GM23338 (cell line): ENCODE results near the gene EYA3. TPM values are rescaled to one million over a fixed set of nuclear protein-coding genes. Genes with fewer than 3 reads are reported as not detected.

Experiments used
- ATAC-seq: fragments of 200-7000 bp; cut with Tn5 transposase; 3 replicates; pipeline ENCODE4 v1.9.1; 2020
- DNase-seq: peaks from one replicate; pipeline ENCODE4 v3.0.0-alpha.2; 2015; ENCODE audit warnings: low spot score
- H2AFZ ChIP-seq: fragments of 200-600 bp; sonication (generic); 2 replicates; pipeline ENCODE4 v1.8.0; 2016; ENCODE audit warnings: antibody characterized with exemption, mild to moderate bottlenecking, moderate library complexity
- H3F3A ChIP-seq: fragments of 200-600 bp; sonication (generic); replicated peaks from 2 replicates; pipeline ENCODE4 v1.8.0; 2017; ENCODE audit warnings: antibody characterized with exemption, mixed run types, low read depth
- H3K27ac ChIP-seq: fragments of 200-600 bp; sonication (generic); 2 replicates; pipeline ENCODE4 v1.6.1; 2016; ENCODE audit warnings: low read depth
- H3K27me3 ChIP-seq: fragments of 200-600 bp; sonication (generic); 2 replicates; pipeline ENCODE4 v1.8.0; 2016; ENCODE audit warnings: mild to moderate bottlenecking, mixed run types, moderate library complexity; ENCODE audit not compliant: insufficient read depth
- H3K36me3 ChIP-seq: fragments of 200-600 bp; sonication (generic); 2 replicates; pipeline ENCODE4 v1.8.0; 2016; ENCODE audit warnings: mild to moderate bottlenecking; ENCODE audit not compliant: insufficient read depth
- H3K4me1 ChIP-seq: fragments of 200-600 bp; sonication (generic); 2 replicates; pipeline ENCODE4 v1.8.0; 2016; ENCODE audit warnings: mild to moderate bottlenecking, moderate library complexity; ENCODE audit not compliant: insufficient read depth
- H3K4me2 ChIP-seq: fragments of 200-600 bp; sonication (generic); 2 replicates; pipeline ENCODE4 v1.7.1; 2017; ENCODE audit warnings: mixed run types
- H3K4me3 ChIP-seq: fragments of 200-600 bp; sonication (generic); 2 replicates; pipeline ENCODE4 v1.6.1; 2016; ENCODE audit warnings: mixed run types
- H3K79me2 ChIP-seq: fragments of 200-600 bp; sonication (generic); replicated peaks from 2 replicates; pipeline ENCODE4 v1.8.0; 2017; ENCODE audit warnings: mild to moderate bottlenecking; ENCODE audit not compliant: insufficient read depth
- H3K9me2 ChIP-seq: fragments of 200-600 bp; sonication (generic); 2 replicates; pipeline ENCODE4 v1.8.0; 2017; ENCODE audit not compliant: insufficient read depth
- H4K20me1 ChIP-seq: fragments of 200-600 bp; sonication (generic); replicated peaks from 2 replicates; pipeline ENCODE4 v1.8.0; 2017; ENCODE audit warnings: mild to moderate bottlenecking; ENCODE audit not compliant: insufficient read depth
- H3K27ac Mint-ChIP-seq: 2 replicates; pipeline ENCODE4 v1.8.0; 2020; ENCODE audit warnings: inconsistent platforms, mild to moderate bottlenecking, moderate library complexity, mixed read lengths
- H3K27me3 Mint-ChIP-seq: 3 replicates; pipeline ENCODE4 v1.8.0; 2022; ENCODE audit warnings: low read depth, mild to moderate bottlenecking, moderate library complexity, mixed read lengths, inconsistent platforms; ENCODE audit not compliant: insufficient read depth, poor library complexity
- H3K36me3 Mint-ChIP-seq: 3 replicates; pipeline ENCODE4 v1.8.0; 2021; ENCODE audit warnings: low read depth, mild to moderate bottlenecking, inconsistent platforms, moderate library complexity, mixed read lengths
- H3K4me1 Mint-ChIP-seq: 3 replicates; pipeline ENCODE4 v1.8.0; 2020; ENCODE audit warnings: mild to moderate bottlenecking, inconsistent platforms, mixed read lengths
- H3K4me3 Mint-ChIP-seq: 3 replicates; pipeline ENCODE4 v1.8.0; 2021; ENCODE audit warnings: moderate library complexity, mild to moderate bottlenecking, inconsistent platforms, mixed read lengths
- H3K9me3 Mint-ChIP-seq: 3 replicates; pipeline ENCODE4 v1.8.0; 2020; ENCODE audit warnings: moderate library complexity, mild to moderate bottlenecking, inconsistent platforms, mixed read lengths
- CREB1 ChIP-seq: fragments of 250-450 bp; sonication (Bioruptor Pico); IDR thresholded peaks from 2 replicates; pipeline ENCODE4 v1.5.0; 2020; ENCODE audit warnings: low read depth, mild to moderate bottlenecking, moderate library complexity
- EZH2 ChIP-seq: fragments of 200-600 bp; sonication (generic); IDR thresholded peaks from one replicate; pipeline ENCODE4 v1.8.0; 2017; ENCODE audit warnings: antibody characterized with exemption, mild to moderate bottlenecking, low read depth; ENCODE audit not compliant: unreplicated experiment
- EZH2phosphoT487 ChIP-seq: fragments of 200-600 bp; sonication (generic); IDR thresholded peaks from one replicate; pipeline ENCODE4 v1.8.1; 2018; ENCODE audit warnings: antibody characterized with exemption; ENCODE audit not compliant: unreplicated experiment
- JUNB ChIP-seq: IDR thresholded peaks from one replicate; pipeline ENCODE4 v1.6.1; 2016; ENCODE audit warnings: antibody characterized with exemption; ENCODE audit not compliant: unreplicated experiment
- NANOG ChIP-seq: IDR thresholded peaks from 2 replicates; pipeline ENCODE4 v1.6.1; 2016; ENCODE audit warnings: antibody characterized with exemption, borderline replicate concordance
- POLR2AphosphoS5 ChIP-seq: IDR thresholded peaks from 2 replicates; pipeline ENCODE4 v1.6.1; 2016; ENCODE audit warnings: antibody characterized with exemption, low read depth
- STAT1 ChIP-seq: IDR thresholded peaks from one replicate; pipeline ENCODE4 v1.6.1; 2016; ENCODE audit warnings: antibody characterized with exemption; ENCODE audit not compliant: unreplicated experiment
- ZNF114 ChIP-seq: fragments of 250-450 bp; sonication (Bioruptor Pico); IDR thresholded peaks from 2 replicates; pipeline ENCODE4 v1.5.0; 2020; ENCODE audit warnings: mild to moderate bottlenecking, moderate library complexity
- ZNF331 ChIP-seq: fragments of 250-450 bp; sonication (Bioruptor Pico); IDR thresholded peaks from 2 replicates; pipeline ENCODE4 v1.5.0; 2020; ENCODE audit warnings: low read depth, mild to moderate bottlenecking, moderate library complexity
- polyA plus RNA-seq: library from polyadenylated mRNA; unstranded; fragments of >200 nt; fragmentation: Nextera tagmentation; extraction: Ambion mirVana; gene quantifications from 2 replicates; pipeline ENCODE4 v1.2.1, GENCODE V29; 2016
- total RNA-seq: library from RNA; depleted of rRNA; stranded (reverse); fragments of >200 nt; shearing (Covaris generic); gene quantifications from 2 replicates; pipeline ENCODE4 v1.2.3, GENCODE V29; 2014
- TF ChIP-seq, protein P1 (sequence below): IDR thresholded peaks from 2 replicates; pipeline ENCODE4 v1.6.1; 2016; ENCODE audit warnings: antibody characterized with exemption
- TF ChIP-seq, protein P2 (sequence below): fragments of 250-450 bp; sonication (Bioruptor Pico); IDR thresholded peaks from 2 replicates; pipeline ENCODE4 v1.5.0; 2020; ENCODE audit warnings: mild to moderate bottlenecking, moderate library complexity
- TF ChIP-seq, protein P3 (sequence below), 2 experiments: fragments of 200-600 bp in 1 of 2; sonication (generic) in 1 of 2; conservative IDR thresholded peaks; 2 replicates each; pipeline versions ENCODE4 v1.5.1 to v1.6.1; 2016 to 2017; ENCODE audit warnings: antibody characterized with exemption in 2 of 2, low read depth in 2 of 2, mild to moderate bottlenecking in 2 of 2, moderate library complexity in 1 of 2
- TF ChIP-seq, protein P4 (sequence below): IDR thresholded peaks from one replicate; pipeline ENCODE4 v1.6.1; 2018; ENCODE audit warnings: antibody characterized with exemption; ENCODE audit not compliant: unreplicated experiment

Gene EYA3
- total and polyA plus RNA-seq, 2 experiments from 2014 or later, result 12.5 to 33.6 TPM

DNA sequence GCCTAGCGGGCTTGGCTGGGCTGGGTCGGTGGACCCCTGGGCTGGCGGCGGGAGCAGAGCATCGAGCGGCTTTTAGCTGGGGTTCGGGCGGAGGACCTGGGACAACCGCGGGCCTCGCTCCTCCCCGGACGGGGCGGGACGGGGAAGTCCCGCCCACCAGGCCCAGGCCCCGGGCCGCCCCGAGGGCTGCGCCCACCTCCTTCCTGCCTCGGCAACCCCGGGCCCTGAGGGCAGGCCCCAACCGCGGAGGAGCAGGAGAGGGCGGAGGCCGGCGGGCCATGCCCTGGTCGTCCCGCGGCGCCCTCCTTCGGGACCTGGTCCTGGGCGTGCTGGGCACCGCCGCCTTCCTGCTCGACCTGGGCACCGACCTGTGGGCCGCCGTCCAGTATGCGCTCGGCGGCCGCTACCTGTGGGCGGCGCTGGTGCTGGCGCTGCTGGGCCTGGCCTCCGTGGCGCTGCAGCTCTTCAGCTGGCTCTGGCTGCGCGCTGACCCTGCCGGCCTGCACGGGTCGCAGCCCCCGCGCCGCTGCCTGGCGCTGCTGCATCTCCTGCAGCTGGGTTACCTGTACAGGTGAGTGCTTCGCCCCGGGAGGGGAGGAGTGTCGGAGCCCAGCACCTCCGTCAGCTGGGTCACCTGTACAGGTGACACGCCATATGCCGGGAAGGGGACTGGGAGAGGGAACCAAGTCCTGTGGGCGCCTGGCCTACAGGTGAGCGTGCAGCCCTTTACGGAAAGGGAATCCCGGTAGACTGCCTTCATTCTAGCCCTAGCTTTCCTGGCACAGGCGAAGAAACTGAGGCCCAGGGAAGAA lies 128.4 kb downstream of the EYA3 start, which contains the start of gene XKR8:
XKR8 (plus strand) TSS at position 182 of the 812 bp plus-strand sequence; CDS start at position 279, 97 bp downstream.
- Histone ChIP-seq H3K9me2 (no peaks in the 10 kb centered on the region), H3K36me3 (peaks cover 6% of the 10 kb centered on the region; the same call in 1 of the 2 replicates), H3K27me3 (no peaks in the 10 kb centered on the region), H3K4me1 (peaks cover 17% of the 10 kb centered on the region; the same call in 1 of the 2 replicates), H2AFZ (peak within 1 kb of the TSS; percentile 84), H3K79me2 (peaks cover 6% of the 10 kb centered on the region; the same call in 1 of the 2 replicates), H3K27ac (peak within 1 kb of the TSS; percentile 99), H3F3A (peaks cover 13% of the 10 kb centered on the region), H4K20me1 (no peaks in the 10 kb centered on the region), H3K4me2 (peak within 1 kb of the TSS; percentile 84), H3K4me3 (peak within 1 kb of the TSS; percentile 93)
- peak within 1 kb of the TSS; percentile 80 for H3K4me3 Mint-ChIP-seq
- peaks cover 34% of the 10 kb centered on the region for H3K36me3 Mint-ChIP-seq
- no peaks in the 10 kb centered on the region for H3K9me3 Mint-ChIP-seq
- peaks cover 11% of the 10 kb centered on the region for H3K27me3 Mint-ChIP-seq
- TF ChIP-seq NANOG (no peak), STAT1 (no peak), POLR2AphosphoS5 (peak; percentile 82), EZH2 (no peak), ZNF331 (no peak), ZNF114 (CRISPR knock-in tag) (no peak), CREB1 (CRISPR knock-in tag) (no peak), EZH2phosphoT487 (no peak), JUNB (no peak)
- TF ChIP-seq, protein P1, sequence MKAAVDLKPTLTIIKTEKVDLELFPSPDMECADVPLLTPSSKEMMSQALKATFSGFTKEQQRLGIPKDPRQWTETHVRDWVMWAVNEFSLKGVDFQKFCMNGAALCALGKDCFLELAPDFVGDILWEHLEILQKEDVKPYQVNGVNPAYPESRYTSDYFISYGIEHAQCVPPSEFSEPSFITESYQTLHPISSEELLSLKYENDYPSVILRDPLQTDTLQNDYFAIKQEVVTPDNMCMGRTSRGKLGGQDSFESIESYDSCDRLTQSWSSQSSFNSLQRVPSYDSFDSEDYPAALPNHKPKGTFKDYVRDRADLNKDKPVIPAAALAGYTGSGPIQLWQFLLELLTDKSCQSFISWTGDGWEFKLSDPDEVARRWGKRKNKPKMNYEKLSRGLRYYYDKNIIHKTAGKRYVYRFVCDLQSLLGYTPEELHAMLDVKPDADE, result no peak
- TF ChIP-seq, protein P2, sequence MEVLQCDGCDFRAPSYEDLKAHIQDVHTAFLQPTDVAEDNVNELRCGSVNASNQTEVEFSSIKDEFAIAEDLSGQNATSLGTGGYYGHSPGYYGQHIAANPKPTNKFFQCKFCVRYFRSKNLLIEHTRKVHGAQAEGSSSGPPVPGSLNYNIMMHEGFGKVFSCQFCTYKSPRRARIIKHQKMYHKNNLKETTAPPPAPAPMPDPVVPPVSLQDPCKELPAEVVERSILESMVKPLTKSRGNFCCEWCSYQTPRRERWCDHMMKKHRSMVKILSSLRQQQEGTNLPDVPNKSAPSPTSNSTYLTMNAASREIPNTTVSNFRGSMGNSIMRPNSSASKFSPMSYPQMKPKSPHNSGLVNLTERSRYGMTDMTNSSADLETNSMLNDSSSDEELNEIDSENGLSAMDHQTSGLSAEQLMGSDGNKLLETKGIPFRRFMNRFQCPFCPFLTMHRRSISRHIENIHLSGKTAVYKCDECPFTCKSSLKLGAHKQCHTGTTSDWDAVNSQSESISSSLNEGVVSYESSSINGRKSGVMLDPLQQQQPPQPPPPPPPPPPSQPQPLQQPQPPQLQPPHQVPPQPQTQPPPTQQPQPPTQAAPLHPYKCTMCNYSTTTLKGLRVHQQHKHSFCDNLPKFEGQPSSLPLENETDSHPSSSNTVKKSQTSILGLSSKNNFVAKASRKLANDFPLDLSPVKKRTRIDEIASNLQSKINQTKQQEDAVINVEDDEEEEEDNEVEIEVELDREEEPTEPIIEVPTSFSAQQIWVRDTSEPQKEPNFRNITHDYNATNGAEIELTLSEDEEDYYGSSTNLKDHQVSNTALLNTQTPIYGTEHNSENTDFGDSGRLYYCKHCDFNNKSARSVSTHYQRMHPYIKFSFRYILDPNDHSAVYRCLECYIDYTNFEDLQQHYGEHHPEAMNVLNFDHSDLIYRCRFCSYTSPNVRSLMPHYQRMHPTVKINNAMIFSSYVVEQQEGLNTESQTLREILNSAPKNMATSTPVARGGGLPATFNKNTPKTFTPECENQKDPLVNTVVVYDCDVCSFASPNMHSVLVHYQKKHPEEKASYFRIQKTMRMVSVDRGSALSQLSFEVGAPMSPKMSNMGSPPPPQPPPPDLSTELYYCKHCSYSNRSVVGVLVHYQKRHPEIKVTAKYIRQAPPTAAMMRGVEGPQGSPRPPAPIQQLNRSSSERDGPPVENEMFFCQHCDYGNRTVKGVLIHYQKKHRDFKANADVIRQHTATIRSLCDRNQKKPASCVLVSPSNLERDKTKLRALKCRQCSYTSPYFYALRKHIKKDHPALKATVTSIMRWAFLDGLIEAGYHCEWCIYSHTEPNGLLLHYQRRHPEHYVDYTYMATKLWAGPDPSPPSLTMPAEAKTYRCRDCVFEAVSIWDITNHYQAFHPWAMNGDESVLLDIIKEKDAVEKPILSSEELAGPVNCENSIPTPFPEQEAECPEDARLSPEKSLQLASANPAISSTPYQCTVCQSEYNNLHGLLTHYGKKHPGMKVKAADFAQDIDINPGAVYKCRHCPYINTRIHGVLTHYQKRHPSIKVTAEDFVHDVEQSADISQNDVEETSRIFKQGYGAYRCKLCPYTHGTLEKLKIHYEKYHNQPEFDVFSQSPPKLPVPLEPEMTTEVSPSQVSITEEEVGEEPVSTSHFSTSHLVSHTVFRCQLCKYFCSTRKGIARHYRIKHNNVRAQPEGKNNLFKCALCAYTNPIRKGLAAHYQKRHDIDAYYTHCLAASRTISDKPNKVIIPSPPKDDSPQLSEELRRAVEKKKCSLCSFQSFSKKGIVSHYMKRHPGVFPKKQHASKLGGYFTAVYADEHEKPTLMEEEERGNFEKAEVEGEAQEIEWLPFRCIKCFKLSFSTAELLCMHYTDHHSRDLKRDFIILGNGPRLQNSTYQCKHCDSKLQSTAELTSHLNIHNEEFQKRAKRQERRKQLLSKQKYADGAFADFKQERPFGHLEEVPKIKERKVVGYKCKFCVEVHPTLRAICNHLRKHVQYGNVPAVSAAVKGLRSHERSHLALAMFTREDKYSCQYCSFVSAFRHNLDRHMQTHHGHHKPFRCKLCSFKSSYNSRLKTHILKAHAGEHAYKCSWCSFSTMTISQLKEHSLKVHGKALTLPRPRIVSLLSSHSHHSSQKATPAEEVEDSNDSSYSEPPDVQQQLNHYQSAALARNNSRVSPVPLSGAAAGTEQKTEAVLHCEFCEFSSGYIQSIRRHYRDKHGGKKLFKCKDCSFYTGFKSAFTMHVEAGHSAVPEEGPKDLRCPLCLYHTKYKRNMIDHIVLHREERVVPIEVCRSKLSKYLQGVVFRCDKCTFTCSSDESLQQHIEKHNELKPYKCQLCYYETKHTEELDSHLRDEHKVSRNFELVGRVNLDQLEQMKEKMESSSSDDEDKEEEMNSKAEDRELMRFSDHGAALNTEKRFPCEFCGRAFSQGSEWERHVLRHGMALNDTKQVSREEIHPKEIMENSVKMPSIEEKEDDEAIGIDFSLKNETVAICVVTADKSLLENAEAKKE (CRISPR knock-in tag), result no peak
- TF ChIP-seq, protein P3, sequence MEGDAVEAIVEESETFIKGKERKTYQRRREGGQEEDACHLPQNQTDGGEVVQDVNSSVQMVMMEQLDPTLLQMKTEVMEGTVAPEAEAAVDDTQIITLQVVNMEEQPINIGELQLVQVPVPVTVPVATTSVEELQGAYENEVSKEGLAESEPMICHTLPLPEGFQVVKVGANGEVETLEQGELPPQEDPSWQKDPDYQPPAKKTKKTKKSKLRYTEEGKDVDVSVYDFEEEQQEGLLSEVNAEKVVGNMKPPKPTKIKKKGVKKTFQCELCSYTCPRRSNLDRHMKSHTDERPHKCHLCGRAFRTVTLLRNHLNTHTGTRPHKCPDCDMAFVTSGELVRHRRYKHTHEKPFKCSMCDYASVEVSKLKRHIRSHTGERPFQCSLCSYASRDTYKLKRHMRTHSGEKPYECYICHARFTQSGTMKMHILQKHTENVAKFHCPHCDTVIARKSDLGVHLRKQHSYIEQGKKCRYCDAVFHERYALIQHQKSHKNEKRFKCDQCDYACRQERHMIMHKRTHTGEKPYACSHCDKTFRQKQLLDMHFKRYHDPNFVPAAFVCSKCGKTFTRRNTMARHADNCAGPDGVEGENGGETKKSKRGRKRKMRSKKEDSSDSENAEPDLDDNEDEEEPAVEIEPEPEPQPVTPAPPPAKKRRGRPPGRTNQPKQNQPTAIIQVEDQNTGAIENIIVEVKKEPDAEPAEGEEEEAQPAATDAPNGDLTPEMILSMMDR (conservative IDR thresholded peaks at IDR 0.05; ENCODE audit: low read depth in 2 of 2), result peak; percentile 35 to 72; a peak in 3 of 4 replicates
- TF ChIP-seq, protein P4, sequence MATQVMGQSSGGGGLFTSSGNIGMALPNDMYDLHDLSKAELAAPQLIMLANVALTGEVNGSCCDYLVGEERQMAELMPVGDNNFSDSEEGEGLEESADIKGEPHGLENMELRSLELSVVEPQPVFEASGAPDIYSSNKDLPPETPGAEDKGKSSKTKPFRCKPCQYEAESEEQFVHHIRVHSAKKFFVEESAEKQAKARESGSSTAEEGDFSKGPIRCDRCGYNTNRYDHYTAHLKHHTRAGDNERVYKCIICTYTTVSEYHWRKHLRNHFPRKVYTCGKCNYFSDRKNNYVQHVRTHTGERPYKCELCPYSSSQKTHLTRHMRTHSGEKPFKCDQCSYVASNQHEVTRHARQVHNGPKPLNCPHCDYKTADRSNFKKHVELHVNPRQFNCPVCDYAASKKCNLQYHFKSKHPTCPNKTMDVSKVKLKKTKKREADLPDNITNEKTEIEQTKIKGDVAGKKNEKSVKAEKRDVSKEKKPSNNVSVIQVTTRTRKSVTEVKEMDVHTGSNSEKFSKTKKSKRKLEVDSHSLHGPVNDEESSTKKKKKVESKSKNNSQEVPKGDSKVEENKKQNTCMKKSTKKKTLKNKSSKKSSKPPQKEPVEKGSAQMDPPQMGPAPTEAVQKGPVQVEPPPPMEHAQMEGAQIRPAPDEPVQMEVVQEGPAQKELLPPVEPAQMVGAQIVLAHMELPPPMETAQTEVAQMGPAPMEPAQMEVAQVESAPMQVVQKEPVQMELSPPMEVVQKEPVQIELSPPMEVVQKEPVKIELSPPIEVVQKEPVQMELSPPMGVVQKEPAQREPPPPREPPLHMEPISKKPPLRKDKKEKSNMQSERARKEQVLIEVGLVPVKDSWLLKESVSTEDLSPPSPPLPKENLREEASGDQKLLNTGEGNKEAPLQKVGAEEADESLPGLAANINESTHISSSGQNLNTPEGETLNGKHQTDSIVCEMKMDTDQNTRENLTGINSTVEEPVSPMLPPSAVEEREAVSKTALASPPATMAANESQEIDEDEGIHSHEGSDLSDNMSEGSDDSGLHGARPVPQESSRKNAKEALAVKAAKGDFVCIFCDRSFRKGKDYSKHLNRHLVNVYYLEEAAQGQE, result no peak
- DNase-seq, result peak; percentile 94
- ATAC-seq, result peak; percentile 89
- H3K27ac Mint-ChIP-seq, result peak within 1 kb of the TSS; percentile 91
- peaks cover 15% of the 10 kb centered on the region for H3K4me1 Mint-ChIP-seq
